Activated T-cell treated with anti-CD3 and anti-CD28 coated beads for 1 hour (primary cell): ENCODE measurements around the gene DOK6.
"Not testable (repeated sequence)": the region's sequence is repeated elsewhere in the genome, so short reads cannot be mapped to it uniquely, and the experiment has no call there.

Experiments
- DNase-seq: peaks from one replicate; pipeline ENCODE4 v3.0.0-alpha.2; 2020; ENCODE audit warnings: low read depth

The DOK6 gene

DNA sequence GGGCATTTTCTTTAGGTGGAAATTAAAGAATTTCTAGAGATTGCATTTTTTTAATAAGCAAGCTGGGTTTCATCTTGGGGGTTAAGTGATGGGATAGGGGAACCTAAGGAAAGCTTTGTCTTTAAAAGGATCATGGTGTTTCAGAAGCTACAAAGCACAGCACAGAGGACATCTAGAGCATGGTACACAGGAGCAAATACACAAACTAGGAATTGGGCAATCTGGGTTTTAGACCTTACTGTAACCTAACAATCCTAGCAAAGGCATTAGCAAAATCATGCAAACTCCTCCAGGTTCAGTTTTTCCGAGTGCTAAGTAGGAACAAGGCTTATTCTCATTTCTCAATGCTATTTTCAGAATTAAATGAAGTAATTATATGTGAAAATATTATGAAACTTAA is 412.9 kb downstream of the DOK6 start:
- DNase-seq = no peak

GRCh38 chr18:69814861-69815385 is 414.2 kb downstream of the DOK6 start:
- DNase-seq = no peak

GRCh38 chr18:69817335-69817940 is 416.8 kb downstream of the DOK6 start:
- no peak for DNase-seq

DNA sequence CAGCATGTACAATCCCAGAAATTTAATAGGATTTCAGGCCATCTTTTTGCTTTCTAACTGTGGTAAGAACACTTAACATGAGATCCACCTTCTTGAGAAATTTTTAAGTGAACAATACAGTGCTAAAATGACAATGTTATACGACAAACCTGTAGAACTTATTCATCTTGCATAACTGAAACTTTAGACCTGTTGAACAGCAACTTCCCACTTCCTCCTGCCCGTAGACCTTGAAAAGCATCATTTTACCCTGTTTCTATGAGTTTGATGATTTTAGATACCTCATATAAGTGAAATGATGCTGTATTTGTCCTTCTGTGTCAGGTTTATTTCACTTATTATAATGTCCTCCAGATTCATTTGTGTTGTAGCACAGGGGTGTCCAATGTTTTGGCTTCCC is 418.8 kb downstream of the DOK6 start:
- no peak for DNase-seq

DNA sequence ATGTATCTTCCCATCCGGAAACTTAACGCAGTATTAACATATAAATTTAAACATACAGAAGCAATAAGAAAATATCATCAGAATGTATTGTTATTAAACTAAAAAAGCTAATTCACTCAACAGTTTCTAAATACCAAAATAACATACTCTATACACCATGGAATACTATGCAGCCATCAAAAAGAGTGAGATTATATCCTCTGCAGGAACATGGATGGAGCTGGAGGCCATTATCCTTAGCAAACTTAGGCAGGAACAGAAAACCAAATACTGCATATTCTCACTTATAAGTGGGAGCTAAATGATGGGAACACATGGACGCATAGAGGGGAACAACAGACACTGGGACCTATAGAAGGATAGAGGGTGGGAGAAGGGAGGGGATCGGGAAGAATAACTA is 419.9 kb downstream of the DOK6 start:
- DNase-seq = no peak

DNA sequence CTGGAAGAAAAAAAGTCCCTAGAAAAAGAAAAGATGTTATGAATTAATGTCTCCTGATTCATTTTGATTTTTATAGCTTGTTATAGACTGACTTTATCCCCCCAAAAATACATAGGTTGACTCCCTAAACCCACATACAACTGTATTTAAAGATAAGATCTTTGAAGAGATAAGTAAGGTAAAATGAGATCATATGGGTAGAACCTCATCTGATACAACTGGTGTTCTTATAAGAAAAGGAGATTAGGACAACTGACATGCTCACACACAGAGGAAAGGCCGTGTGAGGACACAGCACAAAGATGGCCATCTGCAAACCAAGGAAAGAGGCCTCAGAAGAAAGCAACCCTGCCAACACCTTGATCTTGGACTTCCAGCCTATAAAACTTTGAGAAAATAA is 429.5 kb downstream of the DOK6 start:
- no peak for DNase-seq

GRCh38 chr18:69834980-69835379 is 434.3 kb downstream of the DOK6 start:
- not testable (repeated sequence) for DNase-seq

- no peak for DNase-seq
Observed at GRCh38 chr18:69838003-69838402, 437.3 kb downstream of the DOK6 start.

DNA sequence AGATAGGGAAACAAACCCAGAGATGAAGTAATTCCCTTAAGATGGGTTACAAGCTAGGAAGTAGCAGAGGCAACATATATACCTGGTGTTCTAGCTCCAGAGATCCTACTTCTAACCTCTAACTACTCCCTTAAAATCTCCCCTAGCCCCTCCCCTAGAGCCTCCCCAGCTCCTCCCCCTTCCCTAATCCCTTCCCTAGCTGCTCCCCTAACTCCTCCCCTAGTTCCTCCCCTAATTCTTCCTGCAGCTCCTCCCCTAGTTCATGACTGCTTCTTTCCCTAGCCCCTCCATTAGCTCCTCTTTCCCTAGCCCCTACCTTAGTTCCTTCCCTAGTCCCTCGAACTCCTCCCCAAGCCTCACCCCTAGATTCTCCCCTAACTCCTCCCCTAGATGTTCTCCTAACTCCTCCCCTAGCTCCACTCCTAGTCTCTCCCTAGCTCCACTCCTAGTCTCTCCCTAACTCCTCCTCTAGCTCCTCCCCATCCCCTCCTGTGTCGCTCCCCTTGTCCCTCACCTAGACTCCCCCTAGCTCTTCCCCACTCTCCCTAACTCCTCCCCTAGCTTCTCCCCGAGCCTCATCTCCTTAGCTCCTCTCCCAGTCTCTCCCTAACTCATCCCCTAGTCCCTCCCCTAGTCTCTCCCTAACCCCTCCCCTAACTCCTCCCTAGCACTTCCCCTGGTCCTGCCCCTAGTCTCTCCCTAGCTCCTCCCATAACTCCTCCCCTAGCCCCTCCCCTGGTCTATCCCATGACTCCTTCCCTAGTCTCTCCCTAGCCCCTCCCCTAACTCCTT is 438.1 kb downstream of the DOK6 start:
- DNase-seq = no peak

GRCh38 chr18:69839497-69839896 is 438.8 kb downstream of the DOK6 start:
- no peak for DNase-seq

GRCh38 chr18:69840001-69840400 is 439.3 kb downstream of the DOK6 start:
- DNase-seq = no peak

- no peak for DNase-seq
Observed at GRCh38 chr18:69840445-69840844, 439.8 kb downstream of the DOK6 start.

DNA sequence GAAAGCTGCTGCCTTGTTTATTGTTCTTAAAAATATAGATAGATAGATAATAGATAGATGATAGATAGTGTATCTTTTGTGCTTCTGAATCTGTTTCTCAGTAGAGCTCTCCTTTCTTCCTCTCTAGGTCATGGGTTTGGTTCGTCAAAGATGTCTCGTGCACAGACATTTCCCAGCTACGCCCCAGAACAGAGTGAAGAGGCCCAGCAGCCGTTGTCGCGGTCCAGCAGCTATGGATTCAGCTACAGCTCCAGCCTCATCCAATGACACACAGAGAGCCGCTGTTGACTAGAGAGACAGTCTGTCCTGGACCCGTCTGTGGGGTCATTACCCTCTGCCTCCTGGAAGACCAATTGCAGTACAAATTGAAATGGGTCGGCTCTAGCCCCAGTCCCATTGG is 440.4 kb downstream of the DOK6 start:
- DNase-seq = no peak

GRCh38 chr18:69843015-69843414 is 442.3 kb downstream of the DOK6 start:
- DNase-seq = no peak

DNA sequence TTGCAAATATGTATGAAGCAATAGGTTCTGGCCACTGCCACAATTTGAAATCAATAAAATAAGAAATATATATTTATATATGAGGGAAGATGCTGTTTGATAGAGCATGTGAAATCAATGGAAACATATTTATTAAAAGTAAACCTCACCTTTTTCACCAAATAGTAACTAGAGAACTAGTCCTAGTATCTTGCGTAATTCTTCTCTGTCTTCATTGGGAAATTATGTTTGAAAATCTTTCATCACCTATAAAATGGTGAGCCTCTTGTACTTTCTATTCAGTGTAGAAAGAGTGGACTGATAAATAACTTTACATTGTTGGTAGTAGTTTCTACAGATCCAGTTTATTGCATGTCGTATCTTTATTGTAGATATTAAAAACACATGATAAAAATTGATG is 444.0 kb downstream of the DOK6 start:
- no peak for DNase-seq

GRCh38 chr18:69845593-69846506 is 445.2 kb downstream of the DOK6 start:
- DNase-seq = no peak

DNA sequence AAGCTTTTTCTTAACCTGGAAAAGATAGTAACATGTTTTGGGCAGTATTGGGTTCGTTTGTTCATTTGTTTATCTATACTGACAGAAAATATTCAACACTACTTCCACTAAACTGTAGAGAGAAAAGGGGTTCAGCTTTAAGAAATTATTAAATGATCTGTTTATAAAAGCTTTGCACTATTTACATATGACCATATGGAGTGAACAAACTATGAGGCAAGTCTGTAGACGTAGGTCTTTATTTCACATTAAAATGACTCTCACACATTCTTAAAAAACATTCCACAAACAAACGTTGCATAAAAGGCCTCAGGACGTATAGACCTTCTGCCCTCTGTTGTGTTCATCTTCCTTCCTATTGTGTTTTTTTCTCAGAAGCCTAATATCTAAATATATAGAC is 452.4 kb downstream of the DOK6 start:
- DNase-seq = no peak

DNA sequence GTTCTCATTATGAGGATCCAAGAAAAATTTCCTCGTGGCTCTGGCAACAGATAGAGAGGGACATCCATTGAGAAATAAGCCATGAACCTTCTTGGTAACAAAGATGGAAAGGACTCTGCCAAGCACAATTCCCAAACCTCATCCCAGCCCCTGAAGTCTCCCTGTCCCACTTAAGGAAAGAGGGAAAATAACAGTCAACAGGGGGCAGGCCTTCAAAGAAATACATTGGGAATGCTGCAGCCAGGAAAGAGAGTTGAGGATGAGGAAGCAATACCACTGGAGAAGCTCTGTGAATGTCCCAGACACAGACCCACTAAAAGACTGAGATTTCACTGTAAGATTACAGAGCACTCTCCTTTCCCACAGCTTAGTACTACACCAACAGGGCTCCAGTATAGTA is 453.8 kb downstream of the DOK6 start:
- DNase-seq = no peak

GRCh38 chr18:69858897-69859296 is 458.2 kb downstream of the DOK6 start:
- DNase-seq = no peak

GRCh38 chr18:69864802-69865201 is 464.1 kb downstream of the DOK6 start:
- DNase-seq = not testable (repeated sequence)

DNA sequence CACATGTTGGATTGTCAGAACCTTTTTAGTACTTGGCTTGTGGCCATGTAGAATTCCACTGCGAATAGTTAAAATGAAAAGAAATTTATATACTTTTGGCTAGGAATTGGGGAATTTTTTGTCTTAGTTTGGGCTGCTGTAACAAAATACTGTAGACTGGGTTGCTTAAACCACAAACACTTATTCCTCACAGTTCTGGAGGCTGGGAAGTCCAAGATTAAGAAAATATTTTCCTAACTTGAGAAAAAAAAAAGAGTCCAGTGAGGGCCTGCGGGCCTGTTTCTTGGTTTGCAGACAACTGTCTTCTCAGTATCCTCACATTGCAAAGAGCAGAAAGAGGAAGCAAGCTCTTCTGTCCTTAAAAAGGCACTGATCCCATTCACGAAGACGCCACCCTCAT is 465.1 kb downstream of the DOK6 start:
- no peak for DNase-seq

DNA sequence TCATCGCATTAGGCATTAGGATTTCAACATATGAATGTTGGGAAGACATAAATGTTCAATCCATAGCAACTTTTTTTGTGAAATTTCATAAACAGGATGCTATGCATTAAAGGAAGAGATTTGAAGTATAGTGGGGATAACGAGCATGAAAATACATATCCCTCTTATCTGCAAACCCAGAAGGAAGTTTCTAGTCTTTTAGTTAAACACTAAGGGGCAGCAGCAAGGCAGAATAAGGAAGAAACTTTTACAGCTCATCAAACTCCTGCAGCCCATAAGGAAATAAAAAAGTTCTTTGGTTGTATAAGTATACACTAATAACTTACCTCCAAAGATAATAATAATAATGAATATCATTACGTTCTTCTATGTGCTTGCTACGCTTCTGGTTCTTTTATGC is 465.5 kb downstream of the DOK6 start:
- DNase-seq = no peak

GRCh38 chr18:69870736-69871135 is 470.0 kb downstream of the DOK6 start:
- DNase-seq = no peak
